A673 (cell line): ENCODE measurements around the gene ORM2. TPM values are rescaled to one million over a fixed set of nuclear protein-coding genes. Genes with fewer than 3 reads are reported as not detected.

Experiments
- BruUV-seq: library from RNA; stranded (reverse); fragments of 400-500 nt; replicated peaks from 2 replicates; lab custom pipeline; 2021; lab: Mats Ljungman, UMichigan
- CTCF ChIA-PET: fragments of 300-600 bp; sonication (Branson Sonifier 250); formaldehyde crosslinking; loops from one replicate; lab custom pipeline; 2022; ENCODE audit warnings: antibody characterized with exemption; lab: Charles Lee
- POLR2A ChIA-PET: fragments of 300-600 bp; sonication (Branson Sonifier 250); formaldehyde crosslinking; loops from one replicate; lab custom pipeline; 2022; ENCODE audit warnings: antibody characterized with exemption; ENCODE audit not compliant: low non-redundant PET; lab: Charles Lee
- DNase-seq: peaks from one replicate; pipeline ENCODE4 v3.0.0-alpha.2; 2015; ENCODE audit warnings: low spot score
- H3K27ac ChIP-seq: fragments of 200-600 bp; sonication (generic); 2 replicates; pipeline ENCODE4 v1.5.1; 2016; ENCODE audit warnings: mixed run types, low read depth, mild to moderate bottlenecking, mixed read lengths, antibody characterized with exemption, low read length; ENCODE audit not compliant: poor library complexity, severe bottlenecking
- H3K27me3 ChIP-seq: fragments of 200-600 bp; sonication (generic); replicated peaks from 2 replicates; pipeline ENCODE4 v1.6.1; 2017; ENCODE audit warnings: mixed run types, low read depth, mild to moderate bottlenecking, mixed read lengths, antibody characterized with exemption, low read length; ENCODE audit not compliant: insufficient read depth, poor library complexity
- H3K36me3 ChIP-seq: fragments of 200-600 bp; sonication (generic); 2 replicates; pipeline ENCODE4 v1.6.1; 2016; ENCODE audit warnings: mixed run types, mild to moderate bottlenecking, mixed read lengths, antibody characterized with exemption, low read length; ENCODE audit not compliant: insufficient read depth, poor library complexity, severe bottlenecking
- H3K4me1 ChIP-seq: fragments of 200-600 bp; sonication (generic); 2 replicates; pipeline ENCODE4 v1.6.1; 2017; ENCODE audit warnings: mixed run types, mild to moderate bottlenecking, mixed read lengths, antibody characterized with exemption, low read length; ENCODE audit not compliant: insufficient read depth, poor library complexity, severe bottlenecking
- H3K4me3 ChIP-seq: fragments of 200-600 bp; sonication (generic); 2 replicates; pipeline ENCODE4 v1.5.1; 2016; ENCODE audit warnings: low read depth, mixed run types, mild to moderate bottlenecking, mixed read lengths, low read length; ENCODE audit not compliant: poor library complexity, severe bottlenecking
- H3K9me3 ChIP-seq: fragments of 200-600 bp; sonication (generic); 2 replicates; pipeline ENCODE4 v1.6.1; 2016; ENCODE audit warnings: mixed run types, low read depth, mild to moderate bottlenecking, mixed read lengths, antibody characterized with exemption, low read length; ENCODE audit not compliant: poor library complexity, severe bottlenecking
- EZH2 ChIP-seq: fragments of 200-600 bp; sonication (generic); IDR thresholded peaks from 2 replicates; pipeline ENCODE4 v1.6.1; 2017; ENCODE audit warnings: borderline replicate concordance, low read depth, mild to moderate bottlenecking, mixed read lengths, antibody characterized with exemption, low read length; ENCODE audit not compliant: poor library complexity, severe bottlenecking
- intact Hi-C: fragments of 100-400 bp; cut with micrococcal nuclease; formaldehyde crosslinking; loops from one replicate; pipeline ENCODE4 v1.10.0; 2022; ENCODE audit not compliant: unreplicated experiment
- total RNA-seq: library from RNA; stranded (reverse); gene quantifications from 2 replicates; pipeline ENCODE4 v1.2.3, GENCODE V29; 2021
- TF ChIP-seq, protein P1 (sequence below): fragments of 300-800, 200-600 bp; sonication (generic); conservative IDR thresholded peaks from 2 replicates; pipeline ENCODE4 v1.5.1; 2017; ENCODE audit warnings: low read depth, mild to moderate bottlenecking, antibody characterized with exemption, low read length, moderate library complexity, mixed read lengths

Gene ORM2
- total RNA-seq, 1 experiment from 2014 or later: not detected

DNA sequence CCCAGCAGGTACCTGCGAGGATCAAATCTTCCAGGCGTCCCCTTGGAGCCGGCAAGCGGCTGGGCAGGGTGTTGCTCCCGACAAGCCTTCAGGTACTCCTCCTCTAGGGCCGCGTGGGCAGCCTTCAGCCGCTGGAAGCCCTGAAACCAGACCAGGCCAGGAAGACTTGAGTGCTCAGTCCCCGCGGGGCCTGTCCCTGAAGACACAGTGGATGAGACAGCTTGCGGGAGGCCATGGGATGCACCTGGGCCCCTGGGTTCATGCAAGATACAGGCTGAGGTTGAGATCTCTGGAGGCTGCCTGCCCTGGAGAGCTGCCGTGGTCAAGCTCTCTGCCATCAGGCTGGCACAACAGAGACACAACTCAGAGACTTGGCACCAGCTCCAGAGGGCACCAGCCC lies 32.7 kb downstream of the ORM2 start:
- TF ChIP-seq EZH2: no peak
- TF ChIP-seq, protein P1, sequence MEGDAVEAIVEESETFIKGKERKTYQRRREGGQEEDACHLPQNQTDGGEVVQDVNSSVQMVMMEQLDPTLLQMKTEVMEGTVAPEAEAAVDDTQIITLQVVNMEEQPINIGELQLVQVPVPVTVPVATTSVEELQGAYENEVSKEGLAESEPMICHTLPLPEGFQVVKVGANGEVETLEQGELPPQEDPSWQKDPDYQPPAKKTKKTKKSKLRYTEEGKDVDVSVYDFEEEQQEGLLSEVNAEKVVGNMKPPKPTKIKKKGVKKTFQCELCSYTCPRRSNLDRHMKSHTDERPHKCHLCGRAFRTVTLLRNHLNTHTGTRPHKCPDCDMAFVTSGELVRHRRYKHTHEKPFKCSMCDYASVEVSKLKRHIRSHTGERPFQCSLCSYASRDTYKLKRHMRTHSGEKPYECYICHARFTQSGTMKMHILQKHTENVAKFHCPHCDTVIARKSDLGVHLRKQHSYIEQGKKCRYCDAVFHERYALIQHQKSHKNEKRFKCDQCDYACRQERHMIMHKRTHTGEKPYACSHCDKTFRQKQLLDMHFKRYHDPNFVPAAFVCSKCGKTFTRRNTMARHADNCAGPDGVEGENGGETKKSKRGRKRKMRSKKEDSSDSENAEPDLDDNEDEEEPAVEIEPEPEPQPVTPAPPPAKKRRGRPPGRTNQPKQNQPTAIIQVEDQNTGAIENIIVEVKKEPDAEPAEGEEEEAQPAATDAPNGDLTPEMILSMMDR: no peak
- Histone ChIP-seq H3K4me3 (no peak overlapping the region), H3K27me3 (no peaks in the 10 kb centered on the region), H3K27ac (no peak overlapping the region), H3K4me1 (no peaks in the 10 kb centered on the region), H3K36me3 (peaks cover 64% of the 10 kb centered on the region), H3K9me3 (no peaks in the 10 kb centered on the region)
- CTCF ChIA-PET: no interaction called here
- POLR2A ChIA-PET: no interaction called here
- BruUV-seq: no TSS peak
- intact Hi-C loops: no loop called here
- no peak for DNase-seq

DNA sequence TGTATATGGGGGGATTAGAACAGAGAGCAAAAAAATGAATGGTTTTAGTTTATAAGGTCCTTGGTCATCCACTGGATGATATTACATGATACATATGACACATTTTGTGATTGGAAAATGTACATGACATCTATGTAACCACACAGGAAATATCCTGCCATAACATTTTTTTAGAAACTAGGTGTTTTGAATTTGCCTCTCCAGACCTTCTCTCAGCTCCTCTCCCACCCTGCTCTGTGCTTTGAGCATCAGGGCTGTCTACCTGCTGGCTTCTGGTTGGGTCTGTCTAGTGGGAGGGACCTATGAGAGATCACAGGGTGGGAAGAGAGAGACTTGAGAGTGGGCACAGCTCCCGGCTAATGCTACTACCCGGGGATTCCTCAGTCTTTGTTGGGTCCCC lies 33.8 kb downstream of the ORM2 start:
- Histone ChIP-seq H3K9me3 (no peaks in the 10 kb centered on the region), H3K27me3 (no peaks in the 10 kb centered on the region), H3K27ac (no peak overlapping the region), H3K4me1 (no peaks in the 10 kb centered on the region), H3K36me3 (peaks cover 64% of the 10 kb centered on the region), H3K4me3 (no peak overlapping the region)
- ChIA-PET CTCF (no interaction called here), POLR2A (no interaction called here)
- intact Hi-C loops: no loop called here
- BruUV-seq: no TSS peak
- no peak for TF ChIP-seq EZH2
- TF ChIP-seq, protein P1: no peak
- no peak for DNase-seq

DNA sequence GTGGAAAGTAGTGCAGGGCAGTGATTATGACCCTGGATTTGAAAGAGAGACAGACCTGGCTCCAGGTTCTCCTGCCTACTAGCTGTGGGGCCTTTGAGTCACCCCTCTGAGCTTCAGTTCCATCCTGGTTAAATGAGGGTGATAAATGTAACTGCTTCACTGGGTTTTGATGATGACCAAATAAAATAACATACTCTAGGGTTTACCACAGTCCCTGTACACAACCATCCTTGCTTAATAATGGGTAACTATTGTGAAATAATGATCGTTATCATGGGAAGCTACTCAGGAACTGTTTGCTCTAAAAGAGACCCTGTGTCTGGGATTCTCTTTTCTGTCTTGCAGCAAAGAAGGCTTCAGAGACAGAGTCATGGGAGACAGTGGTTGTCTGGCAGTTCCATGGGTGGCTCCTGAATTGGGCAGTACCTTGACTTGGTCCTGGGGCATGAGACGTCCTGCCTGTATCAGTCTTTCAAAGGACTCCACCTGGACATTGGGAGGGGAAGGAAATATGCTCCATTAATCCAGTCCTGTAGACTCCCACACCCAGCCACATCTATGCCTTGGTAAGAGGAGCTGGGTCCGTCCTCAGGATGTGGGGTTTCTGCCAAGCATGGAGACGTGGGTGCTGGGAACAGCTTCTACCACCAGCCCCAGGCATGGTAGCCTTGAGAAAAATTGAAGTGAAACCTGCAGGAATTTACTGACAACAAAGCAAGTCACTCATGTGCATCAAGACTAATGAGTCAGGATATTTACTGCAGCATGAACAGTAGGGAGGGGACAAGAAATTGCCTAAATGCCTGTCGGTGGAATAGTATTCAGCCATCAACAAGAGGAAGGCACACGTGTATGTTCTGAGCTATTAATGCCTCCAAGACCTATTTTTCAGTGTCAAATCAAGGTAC lies 34.7 kb downstream of the ORM2 start:
- no peaks in the 10 kb centered on the region for H3K27me3 ChIP-seq
- DNase-seq: no peak
- H3K4me3 ChIP-seq: no peak overlapping the region
- peaks cover 59% of the 10 kb centered on the region for H3K36me3 ChIP-seq
- no peak for TF ChIP-seq EZH2
- TF ChIP-seq, protein P1: no peak
- POLR2A ChIA-PET: no interaction called here
- no TSS peak for BruUV-seq
- intact Hi-C loops: no loop called here
- no peak overlapping the region for H3K27ac ChIP-seq
- no peaks in the 10 kb centered on the region for H3K9me3 ChIP-seq
- CTCF ChIA-PET: no interaction called here
- no peaks in the 10 kb centered on the region for H3K4me1 ChIP-seq
